NCI-H2107 (cell line): Measurements from ENCODE around the gene COP1.
"Not testable (repeated sequence)": the region's sequence is repeated elsewhere in the genome, so short reads cannot be mapped to it uniquely, and the experiment has no call there.

Experiments
- DNase-seq: peaks from one replicate; lab custom pipeline; 2025; lab: John Stamatoyannopoulos, UW

The COP1 gene

DNA sequence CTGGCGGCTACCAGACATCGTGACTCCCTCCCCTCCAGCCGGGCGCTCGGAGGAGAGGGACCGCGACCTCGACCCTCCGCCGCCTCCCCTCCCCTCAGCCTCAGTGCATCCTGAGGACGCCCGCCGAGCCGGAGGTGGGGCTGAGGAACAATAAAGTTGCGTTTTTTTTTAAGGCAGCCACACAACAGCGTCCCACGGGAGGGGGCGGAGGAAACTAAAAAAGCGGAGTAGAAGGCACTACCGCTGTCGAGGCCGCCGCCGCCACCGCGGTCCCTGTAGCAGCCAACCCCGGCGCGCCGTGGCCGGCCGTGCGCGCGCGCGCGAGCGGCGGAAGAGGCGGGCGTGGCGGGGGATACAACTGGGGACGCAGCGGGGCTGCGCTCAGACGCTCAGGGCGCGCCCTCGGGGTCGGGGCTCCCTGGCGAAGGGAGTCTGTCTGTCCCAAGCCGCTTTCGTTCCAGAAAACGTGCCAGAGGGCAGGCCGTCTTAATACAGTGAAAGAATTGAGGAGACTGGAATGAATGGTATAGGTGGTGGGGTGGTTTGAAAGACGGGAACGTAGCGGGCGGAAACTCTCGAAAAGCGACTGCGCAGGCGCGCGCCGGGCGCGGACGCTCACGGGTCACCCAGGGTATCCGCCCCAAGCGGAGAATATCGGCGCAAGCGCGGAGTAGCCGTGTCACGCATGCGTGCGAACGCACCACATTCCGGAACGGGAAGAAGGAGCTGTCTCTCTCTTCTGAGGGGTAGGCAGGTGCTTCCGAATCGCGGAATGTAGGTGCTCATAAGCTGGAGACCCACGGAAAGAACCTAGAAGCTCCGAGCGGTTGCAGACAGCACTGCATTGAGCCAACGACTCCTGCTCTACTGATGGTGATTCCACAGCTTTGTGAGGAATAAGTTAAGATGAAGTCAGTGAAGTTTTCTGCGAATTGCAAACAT, at the start of gene COP1:
Gene COP1, minus strand, starts transcription at position 326 of the 942 bp plus-strand sequence. Its CDS starts 308 bp downstream, at position 18.
- DNase-seq: peak; percentile 92

DNA sequence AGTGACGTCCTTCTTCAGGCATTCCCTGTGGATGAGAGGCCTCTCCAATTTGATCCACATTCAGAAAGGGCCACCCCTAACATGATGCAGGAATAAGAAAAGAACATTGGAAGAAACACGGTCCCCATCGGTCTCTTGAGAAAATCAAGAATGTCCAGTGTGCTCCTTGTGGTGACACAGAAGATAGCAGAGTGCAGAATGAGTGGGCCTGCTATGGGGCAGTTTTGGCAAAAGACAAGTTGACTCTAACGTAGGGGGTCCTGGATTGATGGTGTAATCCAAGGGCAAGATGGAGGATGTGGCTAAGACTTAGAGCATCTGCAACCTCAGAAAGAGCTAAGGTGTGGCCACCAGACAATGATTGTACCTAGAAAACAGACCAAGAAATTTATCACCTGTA, 45.1 kb upstream of the COP1 start:
- DNase-seq: no peak

DNA sequence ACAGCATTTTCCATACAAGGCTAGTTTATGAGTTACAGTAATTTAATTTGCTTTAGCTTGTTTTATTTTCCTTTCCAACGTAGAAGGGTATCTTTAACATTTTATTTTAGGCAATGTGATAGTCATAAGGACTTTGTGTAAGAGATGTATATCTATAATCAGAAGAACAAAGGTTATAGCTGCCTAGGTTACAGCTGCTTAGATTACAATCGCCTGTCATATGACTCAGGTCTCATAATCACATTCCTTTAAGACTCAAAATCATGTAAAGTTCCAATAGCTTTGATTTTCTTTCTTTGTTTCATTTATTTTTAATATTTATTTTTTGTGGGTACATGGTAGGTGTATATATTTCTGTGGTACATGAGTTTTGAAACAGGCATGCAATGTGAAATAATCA, 37.8 kb upstream of the COP1 start:
- no peak for DNase-seq

DNA sequence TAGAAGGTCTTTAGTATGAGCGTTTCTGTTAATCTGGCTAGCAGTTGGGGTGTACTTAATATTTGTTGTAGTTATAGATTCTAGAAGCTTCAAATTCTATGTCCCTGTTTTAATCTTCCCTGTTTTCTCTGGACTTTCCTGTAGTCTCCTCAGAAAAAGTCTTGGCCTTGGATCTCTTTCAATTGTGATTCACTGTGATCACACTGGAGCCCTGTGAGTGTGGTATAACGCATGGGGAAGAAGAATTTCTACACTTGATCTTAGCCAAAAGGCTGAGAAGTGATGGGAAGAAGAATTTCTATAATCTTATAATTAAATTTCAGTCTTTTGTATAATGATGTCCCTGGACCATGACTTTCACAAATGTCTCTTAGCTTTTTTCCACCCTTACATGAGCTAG, 36.7 kb upstream of the COP1 start:
- no peak for DNase-seq

DNA sequence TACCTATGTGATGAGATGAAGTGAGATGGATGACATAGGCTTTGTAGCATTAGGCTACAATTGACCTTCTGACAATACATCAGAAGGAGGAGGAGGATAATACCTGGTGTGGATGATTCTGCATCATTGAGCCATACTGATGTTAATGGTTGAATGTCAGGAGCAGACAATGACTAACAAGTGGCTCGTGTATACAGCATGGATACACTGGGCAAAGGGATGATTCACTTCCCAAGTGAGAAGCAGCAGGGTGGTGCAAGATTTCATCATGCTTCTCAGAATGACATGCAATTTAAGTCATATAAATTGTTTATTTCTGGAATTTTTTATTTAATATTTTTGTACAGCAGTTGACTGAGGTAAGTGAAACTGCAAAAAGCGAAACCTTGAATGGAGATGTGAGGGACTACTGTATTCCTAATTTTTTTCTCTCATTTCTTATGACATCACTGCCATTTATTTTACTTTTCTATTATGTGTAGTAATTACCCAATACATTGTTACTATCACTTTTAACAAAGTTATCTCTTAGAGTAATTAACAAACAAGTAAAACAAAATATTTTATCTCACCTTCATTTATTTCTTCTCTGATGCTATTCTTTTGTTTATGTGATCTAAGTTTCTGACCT, 34.4 kb upstream of the COP1 start:
- no peak for DNase-seq

DNA sequence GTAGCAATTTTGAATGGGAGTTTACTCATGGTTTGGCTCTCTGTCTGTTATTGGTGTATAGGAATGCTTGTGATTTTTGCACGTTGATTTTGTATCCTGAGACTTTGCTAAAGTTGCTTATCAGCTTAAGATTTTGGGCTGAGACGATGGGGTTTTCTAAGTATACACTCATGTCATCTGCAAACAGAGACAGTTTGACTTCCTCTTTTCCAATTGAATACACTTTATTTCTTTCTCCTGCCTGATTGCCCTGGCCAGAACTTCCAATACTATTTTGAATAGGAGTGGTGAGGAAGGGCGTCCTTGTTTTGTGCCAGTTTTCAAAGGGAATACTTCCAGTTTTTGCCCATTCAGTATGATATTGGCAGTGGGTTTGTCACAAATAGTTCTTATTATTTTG, 26.6 kb upstream of the COP1 start:
- DNase-seq: not testable (repeated sequence)

DNA sequence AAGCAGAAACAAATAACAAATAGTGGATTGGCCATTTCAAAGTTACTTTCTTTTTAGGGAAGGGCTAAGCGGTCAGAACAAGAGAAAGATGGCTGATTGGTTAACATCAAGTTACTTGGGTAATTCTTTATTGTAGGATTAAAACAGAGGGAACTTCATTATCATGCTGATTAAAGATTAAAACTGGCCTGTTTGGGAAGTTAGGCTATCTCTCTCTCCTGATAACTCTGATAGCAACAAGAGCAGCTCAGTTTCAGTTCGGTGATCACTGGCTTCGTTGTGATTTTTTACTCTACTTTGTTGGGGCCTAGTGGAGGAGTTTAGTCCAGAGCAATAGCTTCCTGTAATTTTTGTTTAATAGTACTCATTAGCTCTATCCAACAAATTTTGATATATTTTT, 20.5 kb upstream of the COP1 start:
- DNase-seq: no peak

DNA sequence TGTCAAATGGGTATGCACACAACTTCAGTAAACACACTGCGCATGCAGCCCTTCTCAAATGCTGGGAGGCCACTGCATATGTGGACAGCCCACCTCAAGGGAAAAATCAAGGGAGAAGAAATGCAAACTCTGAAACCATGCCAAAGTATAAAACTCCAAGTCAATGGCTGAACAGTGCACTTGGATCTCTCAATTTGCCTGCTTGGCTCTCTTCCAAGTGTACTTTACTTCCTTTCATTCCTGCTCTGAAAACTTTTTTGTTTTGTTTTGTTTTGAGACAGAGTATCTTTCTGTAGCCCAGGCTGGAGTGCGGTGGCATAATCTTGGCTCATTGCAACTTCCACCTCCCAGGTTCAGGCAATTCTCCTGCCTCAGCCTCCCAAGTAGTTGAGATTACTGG, 18.8 kb upstream of the COP1 start:
- no peak for DNase-seq

DNA sequence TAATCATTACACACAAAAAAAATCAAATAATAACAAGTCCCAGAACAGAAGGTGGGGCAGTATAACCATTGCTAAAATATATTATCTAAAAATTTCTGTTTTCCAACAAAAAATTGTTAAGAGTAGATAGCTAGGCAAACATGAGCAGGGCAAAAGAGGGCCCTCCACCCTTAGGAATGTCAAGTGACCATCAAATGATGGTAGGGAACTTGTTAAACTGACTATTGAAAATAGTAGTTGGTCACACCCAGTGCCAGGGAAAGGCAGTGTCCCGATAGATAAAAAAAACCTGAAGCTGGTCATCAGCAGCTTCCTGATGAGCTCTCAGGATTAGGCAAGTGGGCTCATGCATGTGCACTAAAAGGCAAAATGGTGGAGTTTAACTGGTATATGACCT, 18.4 kb upstream of the COP1 start:
- DNase-seq: no peak

DNA sequence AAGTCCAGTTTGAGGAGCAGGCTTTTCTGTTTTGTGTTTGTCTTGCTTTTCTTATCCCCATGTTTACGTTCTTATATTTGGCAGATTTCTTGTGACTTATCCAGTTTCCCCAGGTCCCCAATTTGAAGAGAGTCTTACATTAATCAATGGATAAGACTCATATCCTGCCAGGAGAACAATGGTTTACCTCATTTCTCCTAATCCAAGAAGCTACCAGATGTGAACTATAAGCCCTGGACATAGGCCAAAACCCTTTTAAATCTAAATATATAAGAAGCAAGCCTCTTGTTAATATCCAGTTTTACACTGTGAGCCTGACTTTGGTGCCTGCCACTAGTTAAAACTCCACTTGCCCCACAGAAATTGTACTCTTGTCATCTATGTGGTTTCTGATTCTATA, 15.1 kb upstream of the COP1 start:
- no peak for DNase-seq

DNA sequence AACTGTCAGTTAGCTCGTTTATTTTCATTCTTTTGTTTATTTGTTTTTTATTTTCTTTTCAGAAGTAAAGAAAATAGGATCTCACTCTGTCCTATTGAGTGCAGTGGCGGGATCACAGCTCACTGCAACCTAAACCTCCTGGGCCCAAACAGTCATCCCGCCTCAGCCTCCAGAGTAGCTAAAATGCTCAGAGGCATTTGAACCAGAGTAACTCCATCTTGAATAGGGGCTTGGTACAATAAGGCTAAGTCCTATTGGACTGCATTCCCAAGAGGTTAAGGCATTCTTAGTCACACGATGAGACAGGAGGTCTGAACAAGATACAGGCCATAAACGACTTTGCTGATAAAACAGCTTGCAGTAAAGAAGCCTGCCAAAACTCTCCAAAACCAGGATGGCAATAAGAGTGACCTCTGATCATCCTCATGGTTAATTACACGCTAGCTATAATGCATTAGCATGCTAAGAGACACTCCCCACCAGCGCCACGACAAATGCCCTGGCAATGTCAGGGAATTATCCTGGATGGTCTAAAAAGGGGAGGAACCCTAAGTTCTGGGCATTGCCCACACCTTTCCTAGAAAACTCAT, 13.1 kb upstream of the COP1 start:
- DNase-seq: no peak

DNA sequence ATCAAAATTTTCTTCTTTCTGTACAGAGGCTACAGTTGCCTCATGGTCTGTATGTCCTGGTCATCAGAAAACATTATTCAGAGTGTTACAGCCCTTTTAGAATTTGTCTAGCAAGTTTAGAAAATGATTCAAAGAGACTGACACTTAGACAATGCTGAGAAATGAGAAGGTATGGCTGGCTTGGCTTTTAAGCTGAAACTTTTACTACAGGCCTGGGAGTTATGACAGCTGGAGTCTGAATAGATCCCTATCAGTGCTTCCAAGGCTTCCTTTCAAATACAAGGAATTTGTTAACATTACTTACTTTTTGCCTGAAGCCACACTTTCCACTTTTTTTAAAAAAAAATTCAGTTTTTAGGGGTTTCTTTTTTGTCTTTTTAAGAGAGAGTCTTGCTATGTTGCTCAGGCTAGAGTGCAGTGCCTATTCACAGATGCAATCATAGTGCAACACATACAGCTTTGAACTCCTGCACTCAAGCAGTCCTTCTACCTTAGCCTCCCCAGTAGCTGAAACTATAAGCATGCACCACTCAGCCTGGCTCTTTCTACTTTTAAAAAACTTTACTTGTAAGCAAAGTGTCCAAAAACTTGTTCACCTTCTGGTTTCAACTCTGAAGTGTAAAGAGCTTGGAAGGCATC, 10.5 kb upstream of the COP1 start:
- DNase-seq: no peak

DNA sequence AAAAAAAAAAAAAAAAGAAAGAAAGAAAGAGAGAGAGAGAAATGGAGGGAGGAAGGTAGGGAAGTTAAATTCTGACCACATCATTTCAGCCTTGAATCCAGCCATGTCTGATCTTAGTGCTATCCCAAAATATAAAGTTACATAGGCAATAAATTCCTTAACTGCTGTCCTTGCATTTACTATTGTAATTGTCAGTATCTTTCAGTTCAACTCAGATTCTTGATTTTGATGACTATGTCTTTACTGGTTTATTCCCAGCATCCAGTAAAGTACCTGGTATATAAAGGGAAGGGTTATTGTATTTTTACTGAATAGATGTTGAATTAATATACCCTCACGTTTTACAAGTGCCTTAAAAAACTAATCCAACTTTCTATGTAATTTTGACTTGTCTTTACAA, 8.9 kb upstream of the COP1 start:
- DNase-seq: no peak

DNA sequence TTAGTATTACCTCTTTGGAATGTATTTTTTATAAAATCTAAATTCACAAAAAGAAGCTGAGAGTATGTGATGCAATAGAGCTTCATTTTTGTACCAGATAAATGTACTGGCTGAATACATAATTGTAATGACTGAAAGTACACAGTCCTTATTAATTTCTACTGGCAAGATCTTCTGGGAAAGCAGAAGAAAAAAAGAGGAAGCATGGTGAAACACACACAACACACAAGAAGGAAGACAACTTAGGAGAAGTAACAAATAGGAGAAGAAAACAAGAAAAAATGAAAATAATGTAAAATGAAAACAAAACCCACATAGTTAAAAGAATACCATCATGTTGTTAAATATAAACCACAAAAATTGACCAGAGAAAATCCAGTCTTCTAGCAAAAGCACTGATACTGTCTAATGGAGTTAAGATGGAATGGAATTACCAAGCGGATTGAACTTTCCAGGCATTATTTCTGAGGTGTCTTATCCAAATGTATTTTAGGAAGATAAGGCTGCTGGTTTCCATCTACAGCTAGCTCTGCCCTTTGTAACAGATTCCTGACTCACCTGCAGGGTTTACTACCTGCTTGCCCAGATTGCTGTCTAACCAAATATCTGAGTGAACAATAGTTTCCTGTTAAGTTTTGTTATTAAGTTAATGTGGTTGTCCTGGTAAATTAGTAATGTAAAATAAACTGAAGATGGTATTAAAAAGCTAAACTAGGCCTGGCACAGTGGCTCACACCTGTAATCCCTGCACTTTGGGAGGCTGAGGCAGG, 4.5 kb upstream of the COP1 start:
- no peak for DNase-seq

DNA sequence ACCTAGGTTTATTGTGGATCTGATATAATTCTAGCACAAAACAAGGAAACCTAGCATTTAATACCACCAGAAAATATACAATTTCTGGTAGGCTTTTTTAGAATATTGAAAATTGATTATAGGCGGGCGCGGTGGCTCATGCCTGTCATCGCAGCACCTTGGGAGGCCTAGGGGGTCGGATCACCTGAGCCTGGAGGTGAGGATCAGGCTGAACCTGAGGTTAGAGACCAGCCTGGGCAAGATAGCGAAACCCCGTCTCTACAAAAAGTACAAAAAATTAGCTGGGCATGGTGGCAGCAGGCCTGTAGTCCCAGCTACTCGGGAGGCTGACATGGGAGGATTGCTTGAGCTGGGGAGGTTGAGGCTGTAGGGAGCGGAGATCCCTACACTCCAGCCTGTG, 948 bp upstream of the COP1 start:
- DNase-seq: no peak

DNA sequence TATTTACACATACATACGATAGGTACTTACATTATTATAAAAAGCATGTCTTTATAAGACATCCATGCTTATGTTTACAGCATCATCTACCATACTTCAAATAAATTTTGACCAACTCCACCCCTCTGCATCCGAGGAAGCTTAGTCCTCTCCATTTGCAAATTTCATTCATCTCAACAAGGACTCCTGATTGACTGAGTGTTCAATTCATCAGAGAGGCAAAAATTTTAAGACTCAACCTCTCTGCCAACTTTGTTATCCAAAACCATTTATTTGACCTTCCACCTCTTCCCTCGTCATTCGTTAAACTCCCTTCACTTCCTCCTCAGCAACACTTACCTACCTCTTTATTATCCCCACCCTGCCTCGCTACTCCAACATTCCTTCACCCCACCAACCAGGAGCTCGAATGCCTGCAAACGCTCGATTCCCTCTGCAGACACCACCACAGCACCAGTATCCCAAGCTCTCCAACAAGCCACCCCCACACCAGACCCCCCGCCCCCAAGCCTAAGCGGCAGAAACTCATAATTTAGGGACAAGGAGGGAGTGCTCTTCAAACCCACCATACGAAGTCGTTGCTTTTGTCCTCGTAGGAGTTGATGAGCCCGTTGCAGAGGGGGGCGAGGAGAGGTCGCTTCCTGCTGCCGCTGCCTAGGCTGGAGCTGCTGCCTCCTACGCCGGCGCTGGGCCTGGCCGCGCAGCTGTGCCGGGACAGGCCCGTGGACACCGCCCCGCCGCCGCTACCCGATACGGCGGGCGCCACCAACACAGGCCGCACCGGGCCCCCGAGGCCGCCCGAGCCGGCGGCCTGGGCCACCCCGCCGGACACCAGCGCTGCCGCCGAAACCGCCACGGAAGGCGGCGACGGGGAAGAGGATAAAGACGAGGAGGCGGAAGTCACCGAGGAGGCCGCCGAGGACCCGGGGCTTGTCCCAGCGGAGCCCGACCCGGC, 803 bp downstream of the COP1 start:
- no peak for DNase-seq

DNA sequence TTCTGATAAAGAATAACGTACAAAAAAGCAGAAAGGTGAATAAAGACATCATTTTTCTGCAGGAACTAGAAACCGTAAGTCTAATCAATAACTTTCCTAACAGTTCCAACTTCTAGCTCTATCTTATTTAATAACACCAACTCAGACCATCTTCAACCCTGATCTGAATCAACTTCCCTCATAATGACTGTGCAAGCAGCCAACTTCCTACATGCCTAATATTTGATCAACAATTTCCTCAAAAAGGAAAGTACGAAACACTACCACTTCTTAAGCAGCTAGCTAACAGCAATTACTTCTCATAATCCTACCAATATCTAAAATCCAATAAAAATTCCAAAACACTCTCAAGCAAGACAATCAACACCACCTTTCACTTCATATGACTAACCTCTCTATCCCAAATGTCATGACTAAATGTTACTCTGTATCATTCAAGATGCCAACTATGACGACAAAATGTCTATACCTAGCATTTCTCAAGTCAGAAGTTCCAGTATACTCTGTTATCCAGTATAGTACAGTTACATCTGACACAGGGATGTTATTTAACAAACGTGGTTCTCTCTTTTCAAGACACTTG, 1.7 kb downstream of the COP1 start:
- DNase-seq: no peak

DNA sequence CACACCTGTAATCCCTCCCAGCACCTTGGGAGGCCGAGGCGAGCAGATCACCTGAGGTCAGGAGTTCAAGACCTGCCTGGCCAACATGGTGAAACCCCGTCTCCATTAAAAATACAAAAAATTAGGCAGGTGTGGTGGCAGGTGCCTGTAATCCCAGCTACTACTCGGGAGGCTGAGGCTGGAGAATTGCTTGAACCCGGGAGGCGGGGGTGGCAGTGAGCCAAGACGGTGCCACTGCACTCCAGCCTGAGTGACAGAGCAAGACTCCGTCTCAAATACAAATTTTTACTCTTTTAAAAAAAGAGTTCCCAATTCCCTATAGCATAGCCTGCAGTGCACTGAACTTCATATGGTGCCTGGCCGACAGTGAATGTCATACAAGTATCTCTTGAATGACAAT, 2.4 kb downstream of the COP1 start:
- DNase-seq: not testable (repeated sequence)

DNA sequence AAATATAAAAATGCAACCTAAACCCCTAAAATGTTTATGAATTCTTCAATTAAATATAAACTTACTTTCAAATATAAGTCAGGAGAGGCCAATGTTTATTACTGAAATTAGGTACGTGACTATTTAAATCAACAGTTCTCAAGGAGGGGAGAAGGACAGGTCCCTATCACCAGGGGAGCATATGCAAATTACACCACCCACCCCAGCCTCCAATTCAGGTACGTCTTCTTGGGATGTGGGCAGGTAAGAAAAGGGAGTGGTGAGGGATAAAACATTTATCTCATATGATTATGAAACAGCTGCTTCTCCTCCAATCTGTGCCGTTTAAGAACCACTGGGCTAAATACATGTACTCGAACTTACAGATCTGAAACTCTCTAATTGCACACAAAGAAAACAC, 3.4 kb downstream of the COP1 start:
- DNase-seq: no peak

DNA sequence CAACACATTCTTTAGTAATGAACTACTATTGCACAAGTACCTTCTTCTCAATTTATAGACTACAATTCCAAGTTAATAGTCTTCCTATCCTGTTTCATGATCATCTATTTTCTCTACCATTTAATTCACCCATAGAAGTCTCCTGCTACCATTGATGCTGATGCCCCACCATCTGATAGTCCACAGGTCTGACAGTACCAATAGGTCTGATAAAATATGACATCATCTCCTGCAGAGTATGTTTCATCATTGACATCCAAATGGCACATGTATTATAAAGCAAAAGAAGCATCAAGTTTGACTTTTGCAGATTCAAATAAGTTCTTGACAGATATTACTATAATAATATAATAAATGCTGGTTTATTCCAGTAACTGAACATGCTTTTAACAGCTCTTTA, 5.5 kb downstream of the COP1 start:
- no peak for DNase-seq
